Loucy (cell line): Measurements from ENCODE around the gene CCDC40.

ENCODE experiments used
- H2AFZ ChIP-seq: fragments of 200-600 bp; sonication (generic); 2 replicates; pipeline ENCODE4 v1.6.0; 2016; ENCODE audit warnings: antibody characterized with exemption, mild to moderate bottlenecking, low read length, moderate library complexity
- H3F3A ChIP-seq: fragments of 200-600 bp; 2 replicates; pipeline ENCODE4 v1.6.0; 2016; ENCODE audit warnings: antibody characterized with exemption, low read depth, mild to moderate bottlenecking
- H3K27me3 ChIP-seq: fragments of 200-600 bp; sonication (generic); 2 replicates; pipeline ENCODE4 v1.6.1; 2014; ENCODE audit warnings: low read length, mild to moderate bottlenecking; ENCODE audit not compliant: insufficient read depth, poor library complexity, severe bottlenecking
- H3K36me3 ChIP-seq: fragments of 200-600 bp; sonication (generic); 2 replicates; pipeline ENCODE4 v1.6.1; 2016; ENCODE audit warnings: low read length; ENCODE audit not compliant: insufficient read depth
- H3K4me1 ChIP-seq: fragments of 200-600 bp; sonication (generic); 2 replicates; pipeline ENCODE4 v1.5.1; 2014; ENCODE audit warnings: low read length, mild to moderate bottlenecking; ENCODE audit not compliant: insufficient read depth, poor library complexity, severe bottlenecking
- H3K4me2 ChIP-seq: fragments of 200-600 bp; sonication (generic); 2 replicates; pipeline ENCODE4 v1.6.0; 2014; ENCODE audit warnings: antibody characterized with exemption, low read length, low read depth, mild to moderate bottlenecking; ENCODE audit not compliant: poor library complexity, severe bottlenecking
- H3K4me3 ChIP-seq: fragments of 200-600 bp; sonication (generic); 2 replicates; pipeline ENCODE4 v1.5.1; 2014; ENCODE audit warnings: low read length, mild to moderate bottlenecking, mixed read lengths; ENCODE audit not compliant: poor library complexity, severe bottlenecking
- H3K79me2 ChIP-seq: fragments of 200-600 bp; sonication (generic); 2 replicates; pipeline ENCODE4 v1.6.1; 2014; ENCODE audit warnings: low read length; ENCODE audit not compliant: insufficient read depth
- H3K9ac ChIP-seq: fragments of 200-600 bp; sonication (generic); 2 replicates; pipeline ENCODE4 v1.6.0; 2014; ENCODE audit warnings: mild to moderate bottlenecking, low read depth, low read length, moderate library complexity; ENCODE audit not compliant: poor library complexity, severe bottlenecking
- H3K9me2 ChIP-seq: fragments of 200-600 bp; sonication (generic); replicated peaks from 2 replicates; pipeline ENCODE4 v1.6.1; 2016; ENCODE audit warnings: low read depth, low read length, mixed read lengths
- H3K9me3 ChIP-seq: fragments of 200-600 bp; sonication (generic); 2 replicates; pipeline ENCODE4 v1.6.1; 2014; ENCODE audit warnings: mild to moderate bottlenecking, antibody characterized with exemption, low read length, low read depth; ENCODE audit not compliant: insufficient read depth
- H4K20me1 ChIP-seq: fragments of 200-600 bp; sonication (generic); 2 replicates; pipeline ENCODE4 v1.6.0; 2014; ENCODE audit warnings: antibody characterized with exemption, low read length, mild to moderate bottlenecking; ENCODE audit not compliant: insufficient read depth, poor library complexity, severe bottlenecking
- EZH2phosphoT487 ChIP-seq: fragments of 200-600 bp; IDR thresholded peaks from 2 replicates; pipeline ENCODE4 v1.6.1; 2018; ENCODE audit warnings: antibody characterized with exemption, mild to moderate bottlenecking, moderate library complexity, borderline replicate concordance
- TF ChIP-seq, protein P1 (sequence below): fragments of 200-600 bp; sonication (generic); conservative IDR thresholded peaks from 2 replicates; pipeline ENCODE4 v1.5.1; 2014; ENCODE audit warnings: mild to moderate bottlenecking, antibody characterized with exemption, low read length

Gene CCDC40

GRCh38 chr17:80002070-80002641 is 34.3 kb upstream of the CCDC40 start:
- Histone ChIP-seq H3K27me3 (no peaks in the 10 kb centered on the region), H3K4me2 (no peak overlapping the region), H3K9ac (no peak overlapping the region), H3K9me2 (no peaks in the 10 kb centered on the region), H3K79me2 (no peaks in the 10 kb centered on the region), H2AFZ (no peak overlapping the region), H3K4me3 (no peak overlapping the region), H4K20me1 (no peaks in the 10 kb centered on the region), H3K4me1 (peaks cover 25% of the 10 kb centered on the region), H3F3A (peaks cover 4% of the 10 kb centered on the region; the same call in 1 of the 2 replicates), H3K9me3 (no peaks in the 10 kb centered on the region), H3K36me3 (no peaks in the 10 kb centered on the region)
- TF ChIP-seq, protein P1, sequence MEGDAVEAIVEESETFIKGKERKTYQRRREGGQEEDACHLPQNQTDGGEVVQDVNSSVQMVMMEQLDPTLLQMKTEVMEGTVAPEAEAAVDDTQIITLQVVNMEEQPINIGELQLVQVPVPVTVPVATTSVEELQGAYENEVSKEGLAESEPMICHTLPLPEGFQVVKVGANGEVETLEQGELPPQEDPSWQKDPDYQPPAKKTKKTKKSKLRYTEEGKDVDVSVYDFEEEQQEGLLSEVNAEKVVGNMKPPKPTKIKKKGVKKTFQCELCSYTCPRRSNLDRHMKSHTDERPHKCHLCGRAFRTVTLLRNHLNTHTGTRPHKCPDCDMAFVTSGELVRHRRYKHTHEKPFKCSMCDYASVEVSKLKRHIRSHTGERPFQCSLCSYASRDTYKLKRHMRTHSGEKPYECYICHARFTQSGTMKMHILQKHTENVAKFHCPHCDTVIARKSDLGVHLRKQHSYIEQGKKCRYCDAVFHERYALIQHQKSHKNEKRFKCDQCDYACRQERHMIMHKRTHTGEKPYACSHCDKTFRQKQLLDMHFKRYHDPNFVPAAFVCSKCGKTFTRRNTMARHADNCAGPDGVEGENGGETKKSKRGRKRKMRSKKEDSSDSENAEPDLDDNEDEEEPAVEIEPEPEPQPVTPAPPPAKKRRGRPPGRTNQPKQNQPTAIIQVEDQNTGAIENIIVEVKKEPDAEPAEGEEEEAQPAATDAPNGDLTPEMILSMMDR = no peak

DNA sequence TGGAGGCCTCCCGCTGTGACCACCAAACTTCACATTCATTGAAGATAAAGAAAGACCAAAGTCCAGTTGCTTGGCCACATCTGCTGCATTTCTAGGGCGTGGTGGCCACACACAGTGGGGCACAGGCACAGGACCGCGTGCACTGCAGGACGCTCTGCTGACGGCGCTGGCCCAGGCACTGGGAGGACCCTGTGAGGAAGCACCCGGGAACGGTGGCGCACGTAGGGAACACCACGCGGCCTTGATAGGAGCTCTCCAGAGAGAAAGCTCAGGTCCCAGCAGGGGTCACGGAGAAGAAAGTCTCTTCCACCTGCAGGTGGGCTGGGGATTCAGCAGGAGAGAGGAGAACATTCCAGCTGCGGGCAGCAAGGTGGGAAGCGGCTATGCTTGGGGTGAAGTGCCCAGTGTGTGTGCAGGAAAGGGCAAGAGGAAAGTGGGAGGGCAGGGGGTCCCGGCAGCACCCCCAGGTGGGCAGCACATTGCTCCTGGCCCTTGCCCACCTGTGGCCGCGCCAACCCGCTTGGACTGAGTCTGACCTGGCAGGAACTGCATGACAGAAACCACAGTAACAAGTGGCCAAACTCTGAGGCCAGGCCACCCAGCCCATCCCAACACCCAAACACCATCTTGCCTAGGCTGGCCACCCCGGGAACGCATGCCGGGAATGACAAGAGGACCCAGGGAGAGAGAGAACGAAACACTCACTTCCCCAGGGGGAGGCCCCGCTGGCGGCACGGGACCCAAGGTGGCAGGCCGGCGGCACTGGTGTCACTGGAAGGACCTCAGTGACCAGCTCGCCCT is 33.6 kb upstream of the CCDC40 start:
- H3F3A ChIP-seq = no peaks in the 10 kb centered on the region
- no peak overlapping the region for H3K4me2 ChIP-seq
- H3K4me3 ChIP-seq = no peak overlapping the region
- H3K79me2 ChIP-seq = no peaks in the 10 kb centered on the region
- no peaks in the 10 kb centered on the region for H3K36me3 ChIP-seq
- peaks cover 18% of the 10 kb centered on the region for H3K4me1 ChIP-seq
- no peaks in the 10 kb centered on the region for H4K20me1 ChIP-seq
- no peaks in the 10 kb centered on the region for H3K9me3 ChIP-seq
- H2AFZ ChIP-seq = no peak overlapping the region
- H3K9me2 ChIP-seq = no peaks in the 10 kb centered on the region
- TF ChIP-seq, protein P1 = no peak
- no peak overlapping the region for H3K9ac ChIP-seq
- H3K27me3 ChIP-seq = no peaks in the 10 kb centered on the region

- H3K9me2 ChIP-seq = no peaks in the 10 kb centered on the region
- no peaks in the 10 kb centered on the region for H3K27me3 ChIP-seq
- peak overlapping the region; percentile 29 for H3K4me2 ChIP-seq
These were observed 32.5 kb upstream of the CCDC40 start for GRCh38 chr17:80003969-80004368.

More at GRCh38 chr17:80003969-80004368, 32.5 kb upstream of the CCDC40 start:
- Histone ChIP-seq H3K36me3 (no peaks in the 10 kb centered on the region), H3K4me1 (peaks cover 11% of the 10 kb centered on the region), H3K4me3 (no peak overlapping the region), H2AFZ (no peak overlapping the region), H4K20me1 (no peaks in the 10 kb centered on the region), H3K9ac (peak overlapping the region; percentile 48), H3K9me3 (no peaks in the 10 kb centered on the region), H3F3A (no peaks in the 10 kb centered on the region), H3K79me2 (no peaks in the 10 kb centered on the region)
- TF ChIP-seq, protein P1 = no peak
- no peak for TF ChIP-seq EZH2phosphoT487
